Choroid plexus epithelial cell (primary cell): ENCODE data around the gene TP63.

Experiments
- DNase-seq: peaks from one replicate; pipeline ENCODE4 v3.0.0-alpha.2; 2010; ENCODE audit warnings: low read depth
- H3K4me3 ChIP-seq: 2 replicates; pipeline ENCODE4 v1.5.1; 2011; ENCODE audit warnings: low read depth, mild to moderate bottlenecking, control low read depth, low read length, moderate library complexity
- CTCF ChIP-seq: conservative IDR thresholded peaks from 2 replicates; pipeline ENCODE4 v1.5.1; 2011; ENCODE audit warnings: low read depth, mild to moderate bottlenecking, control low read depth, inconsistent platforms, low read length, moderate library complexity

The TP63 gene

GRCh38 chr3:189860296-189860695 is 229.1 kb downstream of the TP63 start:
- no peak for TF ChIP-seq CTCF
- H3K4me3 ChIP-seq, result no peak overlapping the region
- DNase-seq, result no peak

GRCh38 chr3:189862385-189862998 is 231.3 kb downstream of the TP63 start:
- TF ChIP-seq CTCF, result no peak
- H3K4me3 ChIP-seq, result no peak overlapping the region
- DNase-seq, result peak; percentile 55

GRCh38 chr3:189863031-189863430 is 231.8 kb downstream of the TP63 start:
- no peak overlapping the region for H3K4me3 ChIP-seq
- TF ChIP-seq CTCF, result no peak
- DNase-seq, result no peak

GRCh38 chr3:189868061-189868460 is 236.9 kb downstream of the TP63 start:
- no peak overlapping the region for H3K4me3 ChIP-seq
- no peak for TF ChIP-seq CTCF
- no peak for DNase-seq

GRCh38 chr3:189869165-189869564 is 238.0 kb downstream of the TP63 start:
- no peak for DNase-seq
- TF ChIP-seq CTCF, result no peak
- H3K4me3 ChIP-seq, result no peak overlapping the region

GRCh38 chr3:189871418-189871817 is 240.2 kb downstream of the TP63 start:
- no peak for TF ChIP-seq CTCF
- no peak for DNase-seq
- H3K4me3 ChIP-seq, result no peak overlapping the region

- DNase-seq, result no peak
- no peak for TF ChIP-seq CTCF
- H3K4me3 ChIP-seq, result no peak overlapping the region
Observed at GRCh38 chr3:189883113-189883753, 252.0 kb downstream of the TP63 start.
